ENCODE results near the gene EYS.

The EYS gene

GRCh38 chr6:63671098-63671754, 2035.8 kb downstream of the EYS start:
- in situ Hi-C loops (cut with MboI; ENCODE audit: low sequenced_read_pairs) = no loop called here
